HepG2 (cell line): ENCODE data around the gene HCFC1. TPM values are rescaled to one million over a fixed set of nuclear protein-coding genes. Genes with fewer than 3 reads are reported as not detected.

Experiments used
- ATAC-seq: fragments of 200-7000 bp; cut with Tn5 transposase; 3 replicates; pipeline ENCODE4 v1.9.1; 2020; ENCODE audit warnings: mild to moderate bottlenecking, moderate library complexity
- BruUV-seq: library from RNA; stranded (reverse); fragments of 400-500 nt; replicated peaks from 2 replicates; lab custom pipeline; 2021; lab: Mats Ljungman, UMichigan
- CTCF ChIA-PET: fragments of 300-600 bp; formaldehyde crosslinking; extraction: SDS; loops from one replicate; lab custom pipeline; 2021; ENCODE audit warnings: low total read pairs, inconsistent platforms, low intra/inter-chr PET ratio; lab: Yijun Ruan, JAX
- POLR2A ChIA-PET: fragments of 350-600 bp; sonication (Branson Sonifier 250); formaldehyde crosslinking; loops from one replicate; lab custom pipeline; 2020; ENCODE audit warnings: antibody characterized with exemption, inconsistent platforms; lab: Yijun Ruan, JAX
- DNase-seq: peaks from one replicate; pipeline ENCODE4 v3.0.0-alpha.2; 2015; ENCODE audit warnings: low spot score
- FAIRE-seq: peaks from 3 replicates; lab custom pipeline; 2011; peaks lifted over from hg19 to GRCh38; lab: Jason Lieb, UNC
- H2AFZ ChIP-seq: one replicate; pipeline ENCODE4 v1.6.1; 2011; ENCODE audit warnings: low read length, inconsistent platforms
- H3K27ac ChIP-seq: fragments of 300-600 bp; 3 replicates; pipeline ENCODE4 v1.8.0; 2011; ENCODE audit warnings: mixed run types, mild to moderate bottlenecking, mixed read lengths, low read length, inconsistent platforms; ENCODE audit not compliant: insufficient read depth; ENCODE audit errors: extremely low read length
- H3K27me3 ChIP-seq, 2 experiments: fragments of 200-600 bp in 1 of 2; 2 replicates in 1 of 2; 3 replicates in 1 of 2; pipeline versions ENCODE4 v1.6.0 to v1.8.0; 2011; ENCODE audit warnings: low read length in 2 of 2, mild to moderate bottlenecking in 2 of 2, moderate library complexity in 2 of 2, inconsistent platforms in 1 of 2; ENCODE audit not compliant: insufficient read depth in 2 of 2, control insufficient read depth in 1 of 2
- H3K36me3 ChIP-seq, 2 experiments: fragments of 200-600 bp in 1 of 2; replicated peaks in 1 of 2; 2 replicates in 1 of 2; 3 replicates in 1 of 2; pipeline versions ENCODE4 v1.5.1 to v1.8.0; 2011; ENCODE audit warnings: low read length in 2 of 2, inconsistent platforms in 1 of 2; ENCODE audit not compliant: insufficient read depth in 2 of 2, control insufficient read depth in 1 of 2
- H3K4me1 ChIP-seq: 2 replicates; pipeline ENCODE4 v1.5.1; 2012; ENCODE audit warnings: low read length, inconsistent platforms; ENCODE audit not compliant: insufficient read depth
- H3K4me2 ChIP-seq: 2 replicates; pipeline ENCODE4 v1.6.0; 2011; ENCODE audit warnings: low read depth, low read length, inconsistent platforms
- H3K4me3 ChIP-seq, 3 experiments: fragments of 200-600 bp in 1 of 3; sonication (generic), shearing (Covaris generic) in 1 of 3; replicated peaks in 1 of 3; 2 replicates each; pipeline ENCODE4 v1.5.1; 2011 to 2016; ENCODE audit warnings: low read length in 3 of 3, inconsistent platforms in 2 of 3, low read depth in 2 of 3, mild to moderate bottlenecking in 2 of 3, control low read depth in 1 of 3, mixed read lengths in 1 of 3; ENCODE audit not compliant: insufficient read depth in 1 of 3
- H3K79me2 ChIP-seq: one replicate; pipeline ENCODE4 v1.6.1; 2011; ENCODE audit warnings: low read length, inconsistent platforms; ENCODE audit not compliant: insufficient read depth
- H3K9ac ChIP-seq: 2 replicates; pipeline ENCODE4 v1.6.0; 2011; ENCODE audit warnings: mild to moderate bottlenecking, low read depth, low read length, inconsistent platforms; ENCODE audit not compliant: insufficient read depth
- H3K9me3 ChIP-seq: 2 replicates; pipeline ENCODE4 v1.5.1; 2012; ENCODE audit warnings: mild to moderate bottlenecking, low read length
- H4K20me1 ChIP-seq: 2 replicates; pipeline ENCODE4 v1.6.0; 2011; ENCODE audit warnings: inconsistent platforms, mild to moderate bottlenecking, low read length, moderate library complexity; ENCODE audit not compliant: insufficient read depth
- CAMTA2 ChIP-seq: sonication (generic); formaldehyde crosslinking; IDR thresholded peaks from 2 replicates; pipeline ENCODE4 v1.4.0; 2020; ENCODE audit warnings: mild to moderate bottlenecking, missing genetic modification reagents, borderline replicate concordance
- PRMT3 ChIP-seq: sonication (generic); formaldehyde crosslinking; IDR thresholded peaks from 2 replicates; pipeline ENCODE4 v1.8.1; 2022; ENCODE audit warnings: low read depth, mild to moderate bottlenecking, moderate library complexity, missing genetic modification reagents, borderline replicate concordance
- PRPF4 ChIP-seq: fragments of 200-400 bp; formaldehyde crosslinking; IDR thresholded peaks from 2 replicates; pipeline ENCODE4 v1.6.1; 2016; ENCODE audit warnings: low read length, low read depth; ENCODE audit not compliant: poor library complexity, severe bottlenecking
- TAF15 ChIP-seq: fragments of 200-400 bp; formaldehyde crosslinking; IDR thresholded peaks from one replicate; pipeline ENCODE4 v1.6.1; 2018; ENCODE audit warnings: mild to moderate bottlenecking, low read depth, low read length; ENCODE audit not compliant: poor library complexity, severe bottlenecking
- ZBTB25 ChIP-seq: IDR thresholded peaks from 2 replicates; pipeline ENCODE4 v1.6.1; 2018; ENCODE audit warnings: missing genetic modification reagents
- ZHX2 ChIP-seq, 2 experiments: sonication (generic) in 1 of 2; formaldehyde crosslinking in 1 of 2; IDR thresholded peaks; 2 replicates each; pipeline versions ENCODE4 v1.6.1 to v1.9.0; 2014 to 2022; ENCODE audit warnings: antibody characterized with exemption in 1 of 2, borderline replicate concordance in 1 of 2, inconsistent platforms in 1 of 2, low read depth in 1 of 2, missing genetic modification reagents in 1 of 2
- ZNF260 ChIP-seq: sonication (generic); formaldehyde crosslinking; IDR thresholded peaks from 2 replicates; pipeline ENCODE4 v1.4.0; 2020; ENCODE audit warnings: missing genetic modification reagents, low read depth, mild to moderate bottlenecking, borderline replicate concordance
- ZNF687 ChIP-seq: sonication (generic); formaldehyde crosslinking; IDR thresholded peaks from 2 replicates; pipeline ENCODE4 v1.5.1; 2020; ENCODE audit warnings: mild to moderate bottlenecking, missing genetic modification reagents, moderate library complexity
- ZZZ3 ChIP-seq: sonication (generic); formaldehyde crosslinking; IDR thresholded peaks from 2 replicates; pipeline ENCODE4 v1.4.0; 2020; ENCODE audit warnings: missing genetic modification reagents, mild to moderate bottlenecking, borderline replicate concordance
- WGBS: methylation state at CpG from one replicate; pipeline ENCODE4 v1.1.6; 2017; ENCODE audit warnings: low lambda C conversion rate; 5-methylcytosine and 5-hydroxymethylcytosine counted together
- in situ Hi-C: cut with HindIII; loops from 2 replicates; pipeline ENCODE4 v1.10.0; 2017; ENCODE audit warnings: low pct_unique_long_range_greater_than_20kb; ENCODE audit not compliant: extremely low pct_ligation_motif_present
- intact Hi-C: fragments of 100-400 bp; cut with micrococcal nuclease; formaldehyde crosslinking; loops from one replicate; pipeline ENCODE4 v1.10.0; 2022; ENCODE audit not compliant: unreplicated experiment
- polyA plus RNA-seq, 8 experiments: library from polyadenylated mRNA; depleted of rRNA in 3 of 8; stranded (reverse) in 7 of 8; unstranded in 1 of 8; fragments of >200 nt; fragmentation: Illumina TruSeq in 4 of 8; extraction: Trizol in 4 of 8; gene quantifications; 2 replicates each; pipeline versions ENCODE4 v1.2.1 to v1.2.3, GENCODE V29; 2011 to 2016; ENCODE audit warnings: low read depth in 4 of 8, missing spikeins in 1 of 8, mixed read lengths in 1 of 8; ENCODE audit not compliant: insufficient read depth in 1 of 8
- total RNA-seq, 5 experiments: library from RNA; depleted of rRNA; stranded (reverse); fragments of >200 nt; fragmentation: Illumina TruSeq; extraction: Trizol; gene quantifications; 2 replicates each; pipeline ENCODE4 v1.2.3, GENCODE V29; 2016; ENCODE audit warnings: low read depth in 1 of 5

The HCFC1 gene
- total and polyA plus RNA-seq, 2 of the 13 experiments (the other 11 are each of a cell fraction or from before 2014, with no cell fraction given): 5.8 to 17.8 TPM

GRCh38 chrX:154019633-154020528 lies 48.3 kb upstream of the HCFC1 start, which contains the start of gene IRAK1:
TSS of gene IRAK1 (minus strand) at chrX:154019902. CDS start at chrX:154019812, 90 bp downstream.
- in situ Hi-C loops: no loop called here
- ATAC-seq (peak; percentile 58), FAIRE-seq (no peak), DNase-seq (no peak)
- Histone ChIP-seq H3K36me3 (peaks cover 0 to 7% of the 10 kb centered on the region in 2 experiments; a peak in 1 of 5 replicates), H3K27me3 (no peaks in the 10 kb centered on the region), H4K20me1 (no peaks in the 10 kb centered on the region), H3K4me1 (peaks cover 44% of the 10 kb centered on the region), H3K4me2 (peak within 1 kb of the TSS; percentile 78), H3K27ac (peak within 1 kb of the TSS; percentile 69), H3K4me3 (peak within 1 kb of the TSS; percentile 59 to 78 (median 77)), H2AFZ (no peak within 1 kb of the TSS), H3K9ac (peak within 1 kb of the TSS; percentile 82), H3K79me2 (peaks cover 15% of the 10 kb centered on the region), H3K9me3 (no peaks in the 10 kb centered on the region)
- no TSS peak for BruUV-seq
- POLR2A ChIA-PET: interaction anchor here (0.8 to 1.8 kb wide), 5 partner anchors 10 to 92 kb away, joined by 3 to 6 read pairs (median 4); no protein-coding TSS in a partner anchor
- CTCF ChIA-PET: no interaction called here
- no CpG with 5 or more reads among the region's 99 CpGs for WGBS
- intact Hi-C loops: loop anchor here (2.0 kb wide), 1 partner anchor 37 kb away; no protein-coding TSS in a partner anchor
- TF ChIP-seq ZNF687 (CRISPR knock-in tag) (peak; percentile 9; the same call in 1 of the 2 replicates), CAMTA2 (CRISPR knock-in tag) (no peak), ZBTB25 (no peak), ZZZ3 (no peak), TAF15 (no peak), PRMT3 (CRISPR knock-in tag) (no peak), PRPF4 (no peak), ZHX2 (IDR thresholded peaks at IDR 0.05; ENCODE audit: low read depth) (peak; percentile 59; the same call in 1 of the 2 replicates), ZHX2 (CRISPR knock-in tag; IDR thresholded peaks at IDR 0.05; ENCODE audit: borderline replicate concordance) (no peak), ZNF260 (CRISPR knock-in tag) (no peak)
